T47D (cell line): ENCODE measurements around the gene CYSRT1.

ENCODE experiments used
- DNase-seq, 2 experiments: peaks; one replicate each; pipeline versions ENCODE4 v3.0.0 to v3.0.0-alpha.2; 2011 to 2012; ENCODE audit warnings: low read depth in 1 of 2, low spot score in 1 of 2
- JUND ChIP-seq: IDR thresholded peaks from 2 replicates; pipeline ENCODE4 v1.6.1; 2012; ENCODE audit warnings: low read depth
- in situ Hi-C: cut with HindIII; loops from 2 replicates; pipeline ENCODE4 v1.10.0; 2016; ENCODE audit warnings: low sequenced_read_pairs, low pct_unique_long_range_greater_than_20kb

CYSRT1 gene

GRCh38 chr9:137194388-137194787, 30.6 kb upstream of the CYSRT1 start:
- in situ Hi-C loops, result no loop called here
- no peak for DNase-seq
- TF ChIP-seq JUND, result no peak

GRCh38 chr9:137194909-137195308, 30.1 kb upstream of the CYSRT1 start:
- DNase-seq, result peak in 1 of 2 experiments; percentile 77
- in situ Hi-C loops, result no loop called here
- no peak for TF ChIP-seq JUND

GRCh38 chr9:137195525-137196220, 29.3 kb upstream of the CYSRT1 start:
- DNase-seq, result peak in 1 of 2 experiments; percentile 83
- no peak for TF ChIP-seq JUND
- in situ Hi-C loops, result no loop called here

GRCh38 chr9:137198051-137198901, 26.7 kb upstream of the CYSRT1 start:
- no peak for TF ChIP-seq JUND
- peak; percentile 86 to 98 for DNase-seq
- in situ Hi-C loops, result no loop called here

GRCh38 chr9:137198902-137199283, 26.1 kb upstream of the CYSRT1 start:
- no peak for TF ChIP-seq JUND
- in situ Hi-C loops, result no loop called here

GRCh38 chr9:137199411-137200121, 25.4 kb upstream of the CYSRT1 start:
- no peak for TF ChIP-seq JUND
- no peak for DNase-seq
- in situ Hi-C loops, result no loop called here

More at GRCh38 chr9:137198902-137199283, 26.1 kb upstream of the CYSRT1 start:
- peak in 1 of 2 experiments; percentile 73 for DNase-seq

GRCh38 chr9:137200311-137201204, 24.4 kb upstream of the CYSRT1 start, which contains the start of gene TPRN:
TPRN (minus strand) TSS chr9:137200741; CDS start chr9:137200711, 30 bp downstream.
- DNase-seq, result peak; percentile 99 to 100
- in situ Hi-C loops, result no loop called here
- no peak for TF ChIP-seq JUND

GRCh38 chr9:137201205-137201868, 23.6 kb upstream of the CYSRT1 start:
- in situ Hi-C loops, result no loop called here
- no peak for DNase-seq
- TF ChIP-seq JUND, result no peak

GRCh38 chr9:137202966-137203365, 22.0 kb upstream of the CYSRT1 start:
- DNase-seq, result no peak
- in situ Hi-C loops, result no loop called here
- no peak for TF ChIP-seq JUND

GRCh38 chr9:137204731-137205125, 20.2 kb upstream of the CYSRT1 start:
- in situ Hi-C loops, result no loop called here
- TF ChIP-seq JUND, result no peak
- no peak for DNase-seq
